Measurements from ENCODE around the gene PLA2G4B.

The PLA2G4B gene

DNA sequence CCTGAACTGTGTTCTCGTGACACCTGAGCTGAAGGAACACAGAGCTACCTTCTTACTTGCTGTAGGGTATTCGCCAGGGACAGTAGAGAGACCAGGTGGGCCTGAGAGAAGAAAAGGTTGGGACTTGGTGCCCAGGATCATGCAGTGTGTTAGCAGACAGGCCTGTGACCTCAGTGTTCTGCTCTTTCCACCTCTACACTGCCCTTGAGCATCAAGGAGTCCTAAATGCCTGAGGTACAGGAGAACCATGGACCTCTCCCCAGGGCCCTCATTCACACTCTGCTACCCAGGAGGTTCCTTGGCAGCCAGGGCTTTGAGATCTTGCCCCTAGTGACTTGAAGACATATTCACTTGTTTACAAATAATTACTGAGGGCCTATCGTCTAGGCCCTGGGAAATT is 32.9 kb upstream of the PLA2G4B start:
- DNase-seq, result no peak
- intact Hi-C loops (cut with DNase I), result no loop called here

GRCh38 chr15:41806291-41807181 is 32.1 kb upstream of the PLA2G4B start:
- DNase-seq, result no peak
- intact Hi-C loops (cut with DNase I), result no loop called here

DNA sequence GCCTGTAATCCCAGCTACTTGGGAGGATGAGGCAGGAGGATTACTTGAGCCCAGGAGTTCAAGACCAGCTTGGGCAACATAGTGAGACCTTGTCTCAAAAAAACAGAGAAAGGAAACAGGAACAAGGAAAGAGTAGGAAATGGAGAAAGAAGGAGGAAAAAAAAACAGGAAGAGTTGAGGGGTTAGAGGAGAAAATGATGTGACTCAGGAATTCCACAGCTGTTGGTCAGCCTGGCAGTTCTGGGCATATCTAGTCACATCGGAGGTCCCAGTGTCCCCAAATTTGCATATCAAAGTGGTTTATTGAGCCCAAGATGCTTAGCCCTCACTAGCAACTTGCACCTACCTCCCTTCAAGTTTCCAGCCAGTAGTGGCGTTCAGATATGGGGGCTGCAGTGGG is 29.5 kb upstream of the PLA2G4B start:
- intact Hi-C loops (cut with DNase I), result no loop called here
- DNase-seq, result no peak

GRCh38 chr15:41809526-41810220 is 29.0 kb upstream of the PLA2G4B start:
- DNase-seq, result no peak

DNA sequence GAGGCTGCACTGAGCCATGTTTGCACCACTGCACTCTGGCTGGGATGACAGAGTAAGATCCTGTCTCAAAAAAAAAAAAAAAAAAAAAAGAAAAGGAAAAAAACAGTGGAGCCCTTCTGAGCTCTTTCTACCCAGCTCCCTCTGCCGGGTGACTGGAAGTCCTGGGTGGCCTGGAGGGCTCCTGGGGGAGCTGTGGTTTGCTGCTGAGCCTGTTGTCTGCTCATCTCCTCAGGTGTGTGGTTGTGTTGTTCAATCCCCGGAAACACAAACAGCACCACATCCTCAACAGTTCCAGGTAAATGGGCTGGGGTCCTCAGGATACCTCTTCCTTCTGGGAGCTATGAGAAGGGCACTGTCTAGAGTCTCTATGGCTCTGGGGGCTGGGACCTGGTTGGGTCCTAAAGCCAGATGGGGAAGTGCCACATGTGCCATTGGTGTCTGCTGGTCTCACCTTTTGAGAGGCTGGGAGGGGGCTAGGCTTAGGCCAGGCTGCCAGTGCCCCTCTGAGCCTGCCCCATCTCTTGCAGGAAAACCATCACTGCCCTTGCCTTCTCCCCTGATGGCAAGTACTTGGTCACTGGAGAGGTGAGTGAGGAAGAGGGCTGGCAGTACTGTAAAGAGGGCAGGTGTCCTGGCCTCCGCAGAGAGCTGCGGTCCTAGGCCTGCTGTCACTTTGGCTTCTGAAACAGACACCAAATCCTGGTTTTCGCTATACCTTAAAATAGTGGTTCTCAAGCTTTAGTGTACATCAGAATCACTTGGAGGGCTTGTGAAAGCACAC is 27.8 kb upstream of the PLA2G4B start:
- no peak for DNase-seq
- intact Hi-C loops (cut with DNase I), result loop anchor here (5.0 kb wide), 2 partner anchors 39 to 249 kb away; partner anchors contain the start of gene MAPKBP1

More at GRCh38 chr15:41809526-41810220, 29.0 kb upstream of the PLA2G4B start:
- intact Hi-C loops (cut with DNase I), result loop anchor here (5.0 kb wide), 2 partner anchors 37 to 247 kb away; partner anchors contain the start of gene MAPKBP1

GRCh38 chr15:41811432-41812195 is 27.0 kb upstream of the PLA2G4B start:
- DNase-seq, result peak; percentile 76 to 97 (median 92)
- intact Hi-C loops (cut with DNase I), result loop anchor here (5.0 kb wide), 2 partner anchors 39 to 249 kb away; partner anchors contain the start of gene MAPKBP1

DNA sequence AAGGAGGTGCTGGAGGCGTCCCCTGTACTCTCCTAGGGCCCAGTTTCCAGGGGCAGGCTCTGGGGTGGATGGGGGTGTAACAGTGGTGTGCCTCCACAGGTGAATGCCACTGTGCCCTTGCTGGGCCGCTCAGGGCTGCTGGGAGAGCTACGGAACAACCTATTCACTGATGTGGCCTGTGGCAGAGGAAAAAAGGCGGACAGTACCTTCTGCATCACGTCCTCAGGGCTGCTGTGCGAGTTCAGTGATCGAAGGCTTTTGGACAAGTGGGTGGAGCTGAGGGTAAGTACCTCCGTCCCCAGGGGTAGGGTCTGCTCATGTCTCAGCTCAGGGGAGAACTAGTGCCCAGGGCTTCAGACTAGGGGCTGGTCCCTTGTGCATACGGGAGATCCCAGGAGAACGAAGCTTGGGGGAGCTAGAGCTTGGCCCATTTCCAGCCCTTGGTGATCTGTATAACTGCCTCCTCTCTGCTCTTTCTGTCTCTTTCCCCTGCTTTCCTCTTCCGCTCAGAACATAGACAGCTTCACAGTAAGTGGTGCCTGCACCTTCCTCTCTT is 25.7 kb upstream of the PLA2G4B start:
- intact Hi-C loops (cut with DNase I), result loop anchor here (5.0 kb wide), 2 partner anchors 41 to 251 kb away; partner anchors contain the start of gene MAPKBP1
- no peak for DNase-seq

DNA sequence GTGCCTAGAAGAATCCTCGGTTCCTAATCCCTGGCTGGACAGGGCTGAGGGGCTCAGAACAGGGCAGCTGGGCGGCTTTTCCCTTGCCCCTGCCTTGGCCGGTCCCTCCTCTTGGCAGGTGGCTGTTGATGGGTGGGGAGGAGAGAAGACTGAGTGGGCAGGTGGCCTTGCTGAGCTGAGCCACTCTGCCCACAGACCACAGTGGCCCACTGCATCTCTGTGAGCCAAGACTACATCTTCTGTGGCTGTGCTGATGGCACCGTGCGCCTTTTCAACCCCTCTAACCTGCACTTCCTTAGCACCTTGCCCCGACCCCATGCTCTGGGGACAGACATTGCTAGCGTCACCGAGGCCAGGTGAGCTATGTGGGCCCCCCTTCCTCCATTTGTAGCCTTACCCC is 25.2 kb upstream of the PLA2G4B start:
- DNase-seq, result no peak
- intact Hi-C loops (cut with DNase I), result loop anchor here (5.0 kb wide), 2 partner anchors 41 to 251 kb away; partner anchors contain the start of gene MAPKBP1

- DNase-seq, result no peak
- intact Hi-C loops (cut with DNase I), result loop anchor here (5.0 kb wide), 2 partner anchors 42 to 252 kb away; partner anchors contain the start of gene MAPKBP1
These were observed 24.1 kb upstream of the PLA2G4B start for GRCh38 chr15:41814534-41814933.

DNA sequence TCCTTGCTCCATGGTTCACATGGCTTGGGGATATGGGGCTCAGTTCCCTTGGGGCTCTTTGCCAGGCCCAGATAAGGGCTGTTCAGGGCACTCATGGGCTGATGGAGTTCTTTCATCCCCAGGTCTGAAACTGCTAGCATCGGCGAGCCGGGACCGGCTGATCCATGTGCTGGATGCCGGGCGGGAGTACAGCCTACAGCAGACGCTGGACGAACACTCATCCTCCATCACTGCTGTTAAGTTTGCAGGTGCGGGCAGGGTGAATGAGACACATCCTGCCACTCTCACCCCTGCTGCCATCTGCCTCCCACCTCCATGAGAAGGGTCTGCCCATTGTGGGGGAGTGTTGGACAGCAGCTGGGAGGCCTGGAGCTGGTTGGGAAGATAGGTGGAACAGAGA is 21.9 kb upstream of the PLA2G4B start:
- no peak for DNase-seq
- intact Hi-C loops (cut with DNase I), result no loop called here

GRCh38 chr15:41817327-41817726 is 21.3 kb upstream of the PLA2G4B start:
- intact Hi-C loops (cut with DNase I), result no loop called here
- no peak for DNase-seq

DNA sequence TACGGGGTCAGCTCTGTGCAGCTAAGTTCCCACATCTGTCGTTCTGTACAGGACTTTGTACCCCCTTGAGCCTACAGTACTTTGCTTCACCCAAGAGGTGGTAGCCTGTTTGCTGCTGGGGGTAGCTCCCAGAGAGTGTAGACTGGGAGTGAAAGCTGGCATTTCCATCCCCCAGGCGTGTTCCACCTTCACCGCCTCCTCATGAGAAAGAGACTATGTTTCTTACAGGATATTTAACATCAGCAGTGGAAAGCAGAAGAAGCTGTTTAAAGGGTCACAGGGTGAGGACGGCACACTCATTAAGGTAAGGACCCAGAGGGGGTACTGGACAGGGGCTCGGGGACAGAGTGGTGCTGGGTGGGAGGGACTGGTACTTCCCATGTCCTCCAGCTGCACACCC is 20.9 kb upstream of the PLA2G4B start:
- intact Hi-C loops (cut with DNase I), result no loop called here

DNA sequence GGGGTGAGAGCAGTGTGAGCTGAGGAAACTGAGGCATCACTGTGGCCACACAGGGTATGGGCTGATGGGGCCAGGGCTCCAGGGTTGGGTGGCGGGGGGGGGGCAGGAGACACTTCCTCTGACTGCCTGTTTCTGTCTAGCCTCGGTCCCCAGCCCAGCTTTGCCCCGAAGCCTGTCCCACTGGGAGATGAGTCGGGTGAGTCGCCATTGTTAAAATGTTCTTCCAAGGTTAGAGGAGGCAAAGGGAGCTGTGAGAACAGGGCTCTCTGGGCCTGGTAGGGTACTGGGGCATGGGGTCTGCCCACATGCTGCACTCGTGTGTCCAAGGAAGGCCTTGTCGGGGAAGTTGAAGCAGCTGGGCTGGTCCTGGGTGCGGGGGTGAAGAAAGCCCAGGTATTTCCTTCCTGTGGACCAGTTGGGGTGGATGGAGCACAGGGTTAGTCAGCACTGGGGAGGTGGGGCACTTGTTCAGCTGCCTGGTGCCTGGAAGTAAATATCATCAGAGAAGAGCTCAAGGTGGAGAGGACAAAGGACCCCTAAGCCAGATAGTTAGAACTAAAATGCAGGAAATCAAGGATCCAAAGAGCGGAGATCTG is 19.1 kb upstream of the PLA2G4B start:
- no peak for DNase-seq
- intact Hi-C loops (cut with DNase I), result no loop called here

More for the DNA sequence above, 20.9 kb upstream of the PLA2G4B start:
- DNase-seq, result peak in 10 of 42 donors; percentile 19 to 60 (median 42)

GRCh38 chr15:41820791-41821423 is 17.7 kb upstream of the PLA2G4B start:
- intact Hi-C loops (cut with DNase I), result no loop called here
- no peak for DNase-seq

DNA sequence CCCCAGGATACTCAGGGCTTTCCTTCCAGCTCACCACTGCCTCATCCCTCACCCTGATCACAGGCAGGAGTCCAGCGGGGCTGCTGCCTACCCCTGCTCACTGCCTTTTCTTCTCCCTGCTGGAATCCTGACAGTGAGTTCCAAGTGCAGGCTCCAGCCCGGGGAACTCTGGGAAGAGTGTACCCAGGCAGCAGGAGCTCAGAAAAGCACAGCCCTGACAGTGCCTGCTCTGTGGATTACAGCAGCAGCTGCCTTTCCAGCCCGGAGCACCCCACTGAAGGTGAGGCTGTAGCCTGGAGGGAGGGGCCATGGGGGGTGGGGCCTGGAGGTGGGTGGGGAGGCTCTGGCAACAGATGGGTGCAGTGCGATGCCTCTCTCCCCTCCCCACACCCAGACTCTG is 16.8 kb upstream of the PLA2G4B start:
- intact Hi-C loops (cut with DNase I), result no loop called here
- peak in 20 of 42 donors; percentile 11 to 63 (median 31) for DNase-seq

- DNase-seq, result no peak
- intact Hi-C loops (cut with DNase I), result no loop called here
These were observed 16.2 kb upstream of the PLA2G4B start for GRCh38 chr15:41822471-41822870.

DNA sequence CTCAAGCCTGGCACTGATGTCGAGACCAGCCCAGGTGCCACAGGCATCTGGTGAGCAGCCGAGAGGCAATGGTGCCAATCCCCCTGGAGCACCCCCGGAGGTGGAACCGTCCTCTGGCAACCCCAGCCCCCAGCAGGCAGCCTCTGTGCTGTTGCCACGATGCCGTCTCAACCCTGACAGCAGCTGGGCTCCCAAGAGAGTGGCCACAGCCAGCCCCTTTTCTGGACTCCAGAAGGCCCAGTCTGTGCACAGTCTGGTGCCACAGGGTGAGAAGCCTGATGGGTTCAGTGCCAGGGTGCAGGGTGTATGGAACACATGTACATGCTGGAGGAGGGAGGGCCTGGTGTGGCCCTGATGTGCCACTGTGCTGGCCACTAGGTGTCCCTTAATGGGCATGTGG is 15.7 kb upstream of the PLA2G4B start:
- intact Hi-C loops (cut with DNase I), result no loop called here
- DNase-seq, result no peak

Measured in head of caudate nucleus (tissue), 42 donors.